DOHH2 (cell line): ENCODE measurements around the gene SIAH2.

Experiments used
- H3F3A ChIP-seq: fragments of 200-600 bp; sonication (generic), shearing (Covaris generic); 2 replicates; pipeline ENCODE4 v1.6.0; 2016; ENCODE audit warnings: antibody characterized with exemption, mild to moderate bottlenecking; ENCODE audit not compliant: control insufficient read depth, insufficient read depth
- H3K27ac ChIP-seq: fragments of 200-600 bp; sonication (generic); 2 replicates; pipeline ENCODE4 v1.5.1; 2014; ENCODE audit warnings: low read depth, mild to moderate bottlenecking, low read length, moderate library complexity
- H3K27me3 ChIP-seq: fragments of 200-600 bp; sonication (generic); 2 replicates; pipeline ENCODE4 v1.6.1; 2014; ENCODE audit warnings: mild to moderate bottlenecking, low read length, mixed read lengths; ENCODE audit not compliant: control insufficient read depth
- H3K36me3 ChIP-seq: fragments of 200-600 bp; sonication (generic); 2 replicates; pipeline ENCODE4 v1.6.1; 2014; ENCODE audit warnings: mild to moderate bottlenecking, low read length, moderate library complexity, mixed read lengths; ENCODE audit not compliant: control insufficient read depth
- H3K4me1 ChIP-seq: fragments of 200-600 bp; sonication (generic); 2 replicates; pipeline ENCODE4 v1.6.1; 2014; ENCODE audit warnings: mild to moderate bottlenecking, low read length, mixed read lengths; ENCODE audit not compliant: control insufficient read depth
- H3K4me2 ChIP-seq: fragments of 200-600 bp; sonication (generic); 2 replicates; pipeline ENCODE4 v1.6.0; 2014; ENCODE audit warnings: mild to moderate bottlenecking, low read length, moderate library complexity
- H3K4me3 ChIP-seq: fragments of 200-600 bp; sonication (generic); 2 replicates; pipeline ENCODE4 v1.5.1; 2014; ENCODE audit warnings: mild to moderate bottlenecking, low read length, mixed read lengths
- H3K79me2 ChIP-seq: fragments of 200-600 bp; sonication (generic); 2 replicates; pipeline ENCODE4 v1.6.1; 2014; ENCODE audit warnings: mild to moderate bottlenecking, low read length, mixed read lengths; ENCODE audit not compliant: control insufficient read depth
- H3K9me2 ChIP-seq: fragments of 200-600 bp; sonication (generic); replicated peaks from 2 replicates; pipeline ENCODE4 v1.6.1; 2014; ENCODE audit warnings: mild to moderate bottlenecking, low read length, mixed read lengths; ENCODE audit not compliant: control insufficient read depth
- H3K9me3 ChIP-seq: fragments of 200-600 bp; sonication (generic); 2 replicates; pipeline ENCODE4 v1.6.1; 2014; ENCODE audit warnings: antibody characterized with exemption, low read length, mixed read lengths; ENCODE audit not compliant: control insufficient read depth, insufficient read depth
- H4K20me1 ChIP-seq: fragments of 200-600 bp; sonication (generic); 2 replicates; pipeline ENCODE4 v1.6.0; 2014; ENCODE audit warnings: low read depth, mild to moderate bottlenecking, antibody characterized with exemption, low read length, moderate library complexity; ENCODE audit not compliant: control insufficient read depth, insufficient read depth
- EZH2phosphoT487 ChIP-seq: fragments of 200-600 bp; sonication (generic); IDR thresholded peaks from 2 replicates; pipeline ENCODE4 v1.6.1; 2017; ENCODE audit warnings: borderline replicate concordance, mild to moderate bottlenecking, antibody characterized with exemption, low read length, moderate library complexity, mixed read lengths
- TF ChIP-seq, protein P1 (sequence below): fragments of 200-600 bp; sonication (generic); IDR thresholded peaks from one replicate; pipeline ENCODE4 v1.5.1; 2014; ENCODE audit warnings: antibody characterized with exemption, mild to moderate bottlenecking, low read depth, low read length; ENCODE audit not compliant: poor library complexity, severe bottlenecking

SIAH2 gene

DNA sequence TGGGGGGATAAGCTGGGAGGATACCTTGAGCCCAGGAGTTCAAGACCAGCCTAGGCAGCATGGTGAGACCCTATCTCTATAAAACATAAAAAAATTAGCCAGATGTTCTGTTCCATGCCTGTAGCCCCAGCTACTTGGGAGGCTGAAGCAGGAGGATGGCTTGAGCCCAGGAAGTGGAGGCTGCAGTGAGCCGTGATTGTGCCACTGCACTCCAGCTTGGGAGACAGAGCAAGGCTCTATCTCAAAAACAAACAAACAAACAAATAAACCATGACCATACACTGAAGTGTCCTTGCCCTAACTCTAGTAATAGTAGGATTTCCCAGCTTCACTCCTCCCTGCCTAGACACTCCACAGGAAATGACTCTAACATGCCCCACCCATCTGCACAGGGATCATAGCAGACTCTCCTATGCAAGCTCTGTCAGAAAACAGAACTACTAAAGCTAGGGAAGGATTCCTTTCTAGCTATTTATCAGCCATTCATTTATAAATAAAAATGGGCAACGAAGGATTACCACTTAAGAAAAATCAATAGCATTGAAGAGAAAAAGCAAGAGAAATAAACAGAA lies 63.8 kb downstream of the SIAH2 start:
- Histone ChIP-seq H3K4me2 (no peak overlapping the region), H3K36me3 (no peaks in the 10 kb centered on the region), H3K9me3 (no peaks in the 10 kb centered on the region; the same call in 1 of the 2 replicates), H4K20me1 (no peaks in the 10 kb centered on the region), H3K27ac (no peak overlapping the region), H3K27me3 (0 out of 2 replicates have a peak, but pooled peaks cover 2% of the 10 kb centered on the region), H3F3A (peaks cover 15% of the 10 kb centered on the region), H3K4me3 (no peak overlapping the region), H3K4me1 (peaks cover 11% of the 10 kb centered on the region), H3K79me2 (no peaks in the 10 kb centered on the region), H3K9me2 (no peaks in the 10 kb centered on the region)
- TF ChIP-seq, protein P1, sequence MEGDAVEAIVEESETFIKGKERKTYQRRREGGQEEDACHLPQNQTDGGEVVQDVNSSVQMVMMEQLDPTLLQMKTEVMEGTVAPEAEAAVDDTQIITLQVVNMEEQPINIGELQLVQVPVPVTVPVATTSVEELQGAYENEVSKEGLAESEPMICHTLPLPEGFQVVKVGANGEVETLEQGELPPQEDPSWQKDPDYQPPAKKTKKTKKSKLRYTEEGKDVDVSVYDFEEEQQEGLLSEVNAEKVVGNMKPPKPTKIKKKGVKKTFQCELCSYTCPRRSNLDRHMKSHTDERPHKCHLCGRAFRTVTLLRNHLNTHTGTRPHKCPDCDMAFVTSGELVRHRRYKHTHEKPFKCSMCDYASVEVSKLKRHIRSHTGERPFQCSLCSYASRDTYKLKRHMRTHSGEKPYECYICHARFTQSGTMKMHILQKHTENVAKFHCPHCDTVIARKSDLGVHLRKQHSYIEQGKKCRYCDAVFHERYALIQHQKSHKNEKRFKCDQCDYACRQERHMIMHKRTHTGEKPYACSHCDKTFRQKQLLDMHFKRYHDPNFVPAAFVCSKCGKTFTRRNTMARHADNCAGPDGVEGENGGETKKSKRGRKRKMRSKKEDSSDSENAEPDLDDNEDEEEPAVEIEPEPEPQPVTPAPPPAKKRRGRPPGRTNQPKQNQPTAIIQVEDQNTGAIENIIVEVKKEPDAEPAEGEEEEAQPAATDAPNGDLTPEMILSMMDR = no peak
- TF ChIP-seq EZH2phosphoT487 = no peak

DNA sequence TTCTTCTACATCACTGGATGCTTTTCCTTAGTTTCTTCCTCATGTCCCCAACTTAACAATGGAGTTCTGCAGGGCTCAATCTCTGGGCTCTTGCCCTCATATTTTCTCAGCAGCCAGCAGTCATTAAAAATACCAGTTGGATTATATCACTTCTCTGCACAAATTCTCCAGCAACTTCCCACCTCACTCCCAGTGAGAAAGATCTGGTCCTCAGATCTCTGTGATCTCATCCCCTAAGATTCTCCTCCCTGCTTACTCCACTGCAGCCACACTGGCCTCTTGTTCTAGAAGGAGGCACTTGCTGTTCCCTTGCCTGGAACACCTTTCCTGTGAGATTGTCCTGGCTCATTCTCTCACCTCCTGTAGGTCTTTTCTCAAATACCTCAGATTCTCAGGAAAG lies 65.3 kb downstream of the SIAH2 start:
- H4K20me1 ChIP-seq = no peaks in the 10 kb centered on the region
- H3K27me3 ChIP-seq = no peaks in the 10 kb centered on the region
- H3K36me3 ChIP-seq = no peaks in the 10 kb centered on the region
- no peak for TF ChIP-seq EZH2phosphoT487
- TF ChIP-seq, protein P1 = no peak
- H3F3A ChIP-seq = peaks cover 8% of the 10 kb centered on the region
- H3K9me2 ChIP-seq = no peaks in the 10 kb centered on the region
- H3K79me2 ChIP-seq = no peaks in the 10 kb centered on the region
- no peak overlapping the region for H3K4me3 ChIP-seq
- H3K27ac ChIP-seq = no peak overlapping the region
- no peak overlapping the region for H3K4me2 ChIP-seq
- peaks cover 2% of the 10 kb centered on the region; the same call in 1 of the 2 replicates for H3K9me3 ChIP-seq
- H3K4me1 ChIP-seq = peaks cover 2% of the 10 kb centered on the region; the same call in 1 of the 2 replicates

DNA sequence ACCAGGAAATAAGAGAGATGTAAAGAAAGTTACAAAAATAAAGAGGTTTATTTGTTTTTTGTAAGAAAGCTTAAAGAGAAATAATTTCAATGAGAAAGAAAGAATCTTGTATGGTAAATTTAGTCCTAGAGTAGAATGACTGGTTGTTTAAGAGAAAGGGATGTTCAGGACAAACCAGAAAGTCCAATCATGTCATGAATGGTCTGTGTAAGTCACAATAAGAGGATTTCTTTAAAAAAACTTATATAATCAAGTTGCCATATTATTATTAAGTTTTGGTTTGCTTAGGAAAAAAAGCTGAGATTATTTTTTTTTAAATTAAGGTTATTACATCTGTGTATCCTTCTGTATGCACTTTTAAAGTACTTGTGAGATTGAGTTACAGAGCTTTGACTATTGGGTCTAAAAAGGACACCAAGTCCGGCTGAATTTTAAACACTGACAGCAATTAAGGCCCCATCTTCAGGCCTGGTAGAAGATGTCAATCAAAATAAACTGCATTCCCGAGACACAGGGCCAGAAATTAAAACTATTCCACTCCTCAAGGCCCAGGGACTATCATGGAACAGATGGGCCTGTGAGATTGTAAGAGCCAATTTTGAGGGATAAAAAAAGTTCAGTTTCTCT lies 71.4 kb downstream of the SIAH2 start:
- no peak for TF ChIP-seq EZH2phosphoT487
- TF ChIP-seq, protein P1 = no peak
- H3K9me2 ChIP-seq = no peaks in the 10 kb centered on the region

More for the DNA sequence above, 71.4 kb downstream of the SIAH2 start:
- H3K9me3 ChIP-seq = peaks cover 10% of the 10 kb centered on the region; the same call in 1 of the 2 replicates
- H3K4me1 ChIP-seq = no peaks in the 10 kb centered on the region
- H3K4me2 ChIP-seq = no peak overlapping the region
- H3K79me2 ChIP-seq = no peaks in the 10 kb centered on the region
- no peaks in the 10 kb centered on the region for H3K36me3 ChIP-seq
- H3F3A ChIP-seq = no peaks in the 10 kb centered on the region
- H3K4me3 ChIP-seq = no peak overlapping the region
- H3K27me3 ChIP-seq = no peaks in the 10 kb centered on the region
- no peak overlapping the region for H3K27ac ChIP-seq
- no peaks in the 10 kb centered on the region for H4K20me1 ChIP-seq
